ENCODE data around the gene UTF1. TPM values are rescaled to one million over a fixed set of nuclear protein-coding genes. Genes with fewer than 3 reads are reported as not detected.
"Not testable (repeated sequence)": the region's sequence is repeated elsewhere in the genome, so short reads cannot be mapped to it uniquely, and the experiment has no call there.

UTF1 gene
- total RNA-seq, 2 experiments from 2014 or later: not detected

GRCh38 chr10:133217800-133218589, 12.0 kb upstream of the UTF1 start:
- Mint-ChIP-seq H3K4me3 (no peak overlapping the region), H3K4me1 (no peaks in the 10 kb centered on the region), H3K27me3 (peaks cover 4% of the 10 kb centered on the region), H3K9me3 (no peaks in the 10 kb centered on the region), H3K36me3 (ENCODE audit: low read depth) (no peaks in the 10 kb centered on the region), H3K27ac (no peak overlapping the region)
- POLR2A ChIA-PET: no interaction called here
- CTCF ChIA-PET: no interaction called here
- no peak for DNase-seq

DNA sequence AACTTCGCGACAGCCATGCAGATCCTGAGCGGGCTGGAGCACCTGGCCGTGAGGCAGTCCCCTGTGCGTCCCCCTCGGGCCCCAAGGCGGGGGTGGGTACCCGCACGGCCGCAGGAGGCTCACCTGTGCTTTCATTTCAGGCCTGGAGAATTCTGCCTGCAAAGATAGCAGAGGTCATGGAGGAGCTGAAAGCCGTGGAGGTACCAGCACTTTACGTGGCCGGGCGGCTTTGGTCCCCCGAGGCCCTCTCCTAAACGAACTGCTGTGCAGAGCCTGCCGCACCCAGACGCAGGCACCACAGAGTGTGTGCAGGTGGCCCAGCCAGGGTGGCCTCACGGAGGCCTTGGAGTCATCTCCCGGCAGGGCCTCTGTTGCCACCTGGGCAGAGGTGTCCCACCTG, 11.1 kb upstream of the UTF1 start:
- no peak for DNase-seq
- H3K27me3 Mint-ChIP-seq: peaks cover 4% of the 10 kb centered on the region
- POLR2A ChIA-PET: no interaction called here
- no peaks in the 10 kb centered on the region for H3K4me1 Mint-ChIP-seq
- no peak overlapping the region for H3K27ac Mint-ChIP-seq
- H3K9me3 Mint-ChIP-seq: no peaks in the 10 kb centered on the region
- no peaks in the 10 kb centered on the region for H3K36me3 Mint-ChIP-seq (ENCODE audit: low read depth)
- H3K4me3 Mint-ChIP-seq: no peak overlapping the region
- CTCF ChIA-PET: no interaction called here

- H3K9me3 Mint-ChIP-seq: no peaks in the 10 kb centered on the region
- ChIA-PET CTCF (no interaction called here), POLR2A (no interaction called here)
- H3K4me1 Mint-ChIP-seq: peaks cover 3% of the 10 kb centered on the region
- no peak overlapping the region for H3K27ac Mint-ChIP-seq
- H3K4me3 Mint-ChIP-seq: no peak overlapping the region
- no peak for DNase-seq
- no peaks in the 10 kb centered on the region for H3K36me3 Mint-ChIP-seq (ENCODE audit: low read depth)
- H3K27me3 Mint-ChIP-seq: peaks cover 4% of the 10 kb centered on the region
These were observed 10.2 kb upstream of the UTF1 start for GRCh38 chr10:133219782-133220181.

DNA sequence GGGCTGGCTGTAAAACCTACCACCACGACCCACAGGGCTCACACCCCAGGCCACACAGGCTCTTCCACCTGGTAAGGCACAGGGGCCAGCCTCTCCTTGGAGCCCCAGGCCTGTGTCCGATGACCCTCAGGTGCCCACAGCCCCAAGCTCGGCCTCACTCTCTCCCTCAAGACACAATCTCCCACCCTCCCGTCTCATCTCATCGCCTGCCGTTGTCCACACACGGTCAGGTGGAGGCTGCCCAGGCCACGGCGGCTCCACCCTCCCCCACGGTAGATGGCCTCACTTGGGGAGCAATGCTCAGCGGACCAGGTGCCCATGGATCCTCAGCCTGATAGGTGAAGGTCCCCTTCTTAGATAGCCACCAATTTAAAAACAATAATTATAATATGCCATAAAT, 8.7 kb upstream of the UTF1 start:
- ChIA-PET POLR2A (no interaction called here), CTCF (no interaction called here)
- Mint-ChIP-seq H3K4me1 (peaks cover 16% of the 10 kb centered on the region), H3K9me3 (no peaks in the 10 kb centered on the region), H3K27ac (no peak overlapping the region), H3K27me3 (peaks cover 4% of the 10 kb centered on the region), H3K4me3 (no peak overlapping the region), H3K36me3 (ENCODE audit: low read depth) (no peaks in the 10 kb centered on the region)
- no peak for DNase-seq

- H3K27me3 Mint-ChIP-seq; CTCF ChIA-PET; H3K9me3 Mint-ChIP-seq; H3K4me3 Mint-ChIP-seq; H3K36me3 Mint-ChIP-seq (ENCODE audit: low read depth); POLR2A ChIA-PET; H3K27ac Mint-ChIP-seq; DNase-seq: not testable (repeated sequence)
- peaks cover 20% of the 10 kb centered on the region for H3K4me1 Mint-ChIP-seq
These were observed 8.3 kb upstream of the UTF1 start for GRCh38 chr10:133221756-133222155.

DNA sequence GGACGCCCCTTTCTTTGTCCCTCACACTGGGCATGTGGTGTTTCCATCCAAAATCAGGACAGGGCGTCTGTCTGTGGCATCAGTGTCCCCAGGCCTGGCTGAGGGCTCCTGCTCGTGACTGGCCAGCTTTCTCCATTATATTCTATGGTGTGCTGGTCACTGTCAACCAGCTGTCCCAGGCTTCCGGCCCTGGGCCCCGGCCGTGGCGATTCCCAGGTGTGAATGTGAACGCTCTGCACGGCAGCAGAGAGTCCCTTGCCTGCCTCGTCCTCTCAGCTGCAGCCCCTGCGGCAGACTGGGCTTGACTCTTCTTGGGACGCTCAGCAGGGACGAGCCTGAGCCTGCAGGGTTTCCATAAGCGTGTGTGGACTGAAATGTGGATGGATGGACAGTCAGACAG, 5.9 kb upstream of the UTF1 start:
- peak overlapping the region; percentile 25 for H3K27ac Mint-ChIP-seq
- CTCF ChIA-PET: interaction anchor here (1.6 kb wide), 1 partner anchor 13 kb away, joined by 3 read pairs; no protein-coding TSS in a partner anchor
- H3K4me3 Mint-ChIP-seq: no peak overlapping the region
- H3K4me1 Mint-ChIP-seq: peaks cover 27% of the 10 kb centered on the region
- no peaks in the 10 kb centered on the region for H3K36me3 Mint-ChIP-seq (ENCODE audit: low read depth)
- H3K27me3 Mint-ChIP-seq: peaks cover 24% of the 10 kb centered on the region
- H3K9me3 Mint-ChIP-seq: no peaks in the 10 kb centered on the region
- POLR2A ChIA-PET: no interaction called here
- DNase-seq: no peak

- Mint-ChIP-seq H3K9me3 (no peaks in the 10 kb centered on the region), H3K27ac (peak overlapping the region; percentile 68), H3K27me3 (peaks cover 30% of the 10 kb centered on the region), H3K4me1 (peaks cover 30% of the 10 kb centered on the region), H3K4me3 (peak overlapping the region; percentile 62), H3K36me3 (ENCODE audit: low read depth) (no peaks in the 10 kb centered on the region)
- DNase-seq: no peak
- POLR2A ChIA-PET: no interaction called here
- CTCF ChIA-PET: interaction anchor here (0.7 to 1.6 kb wide), 6 partner anchors 9 to 214 kb away, joined by 3 read pairs; no protein-coding TSS in a partner anchor
These were observed 5.2 kb upstream of the UTF1 start for GRCh38 chr10:133224756-133225372.

GRCh38 chr10:133225707-133226191, 4.3 kb upstream of the UTF1 start:
- Mint-ChIP-seq H3K36me3 (ENCODE audit: low read depth) (no peaks in the 10 kb centered on the region), H3K27ac (peak overlapping the region; percentile 82), H3K4me1 (peaks cover 30% of the 10 kb centered on the region), H3K9me3 (no peaks in the 10 kb centered on the region), H3K4me3 (peak overlapping the region; percentile 62), H3K27me3 (peaks cover 32% of the 10 kb centered on the region)
- peak; percentile 24 for DNase-seq
- ChIA-PET CTCF (interaction anchor here (0.7 to 1.3 kb wide), 3 partner anchors 8 to 213 kb away, joined by 3 read pairs; no protein-coding TSS in a partner anchor), POLR2A (no interaction called here)

GRCh38 chr10:133226251-133226808, 3.7 kb upstream of the UTF1 start:
- Mint-ChIP-seq H3K4me1 (peaks cover 30% of the 10 kb centered on the region), H3K27ac (peak overlapping the region; percentile 82), H3K9me3 (no peaks in the 10 kb centered on the region), H3K36me3 (ENCODE audit: low read depth) (no peaks in the 10 kb centered on the region), H3K4me3 (peak overlapping the region; percentile 62), H3K27me3 (peaks cover 31% of the 10 kb centered on the region)
- CTCF ChIA-PET: interaction anchor here (0.9 to 1.1 kb wide), 2 partner anchors 28 to 81 kb away, joined by 3 to 4 read pairs; no protein-coding TSS in a partner anchor
- DNase-seq: peak; percentile 32
- POLR2A ChIA-PET: no interaction called here

- ChIA-PET POLR2A (no interaction called here), CTCF (no interaction called here)
- H3K4me3 Mint-ChIP-seq: no peak overlapping the region
- H3K27me3 Mint-ChIP-seq: peaks cover 39% of the 10 kb centered on the region
- H3K27ac Mint-ChIP-seq: no peak overlapping the region
- no peak for DNase-seq
- no peaks in the 10 kb centered on the region for H3K36me3 Mint-ChIP-seq (ENCODE audit: low read depth)
- peaks cover 32% of the 10 kb centered on the region for H3K4me1 Mint-ChIP-seq
- H3K9me3 Mint-ChIP-seq: no peaks in the 10 kb centered on the region
These were observed 2.8 kb upstream of the UTF1 start for GRCh38 chr10:133227256-133227655.

GRCh38 chr10:133229265-133230043, 563 bp upstream of the UTF1 start:
- Mint-ChIP-seq H3K4me1 (peaks cover 31% of the 10 kb centered on the region), H3K36me3 (ENCODE audit: low read depth) (no peaks in the 10 kb centered on the region), H3K27ac (no peak overlapping the region), H3K27me3 (peaks cover 59% of the 10 kb centered on the region), H3K9me3 (no peaks in the 10 kb centered on the region), H3K4me3 (peak overlapping the region; percentile 19)
- no peak for DNase-seq
- POLR2A ChIA-PET: no interaction called here
- CTCF ChIA-PET: interaction anchor here (0.7 kb wide), 1 partner anchor 29 kb away, joined by 3 read pairs; no protein-coding TSS in a partner anchor

DNA sequence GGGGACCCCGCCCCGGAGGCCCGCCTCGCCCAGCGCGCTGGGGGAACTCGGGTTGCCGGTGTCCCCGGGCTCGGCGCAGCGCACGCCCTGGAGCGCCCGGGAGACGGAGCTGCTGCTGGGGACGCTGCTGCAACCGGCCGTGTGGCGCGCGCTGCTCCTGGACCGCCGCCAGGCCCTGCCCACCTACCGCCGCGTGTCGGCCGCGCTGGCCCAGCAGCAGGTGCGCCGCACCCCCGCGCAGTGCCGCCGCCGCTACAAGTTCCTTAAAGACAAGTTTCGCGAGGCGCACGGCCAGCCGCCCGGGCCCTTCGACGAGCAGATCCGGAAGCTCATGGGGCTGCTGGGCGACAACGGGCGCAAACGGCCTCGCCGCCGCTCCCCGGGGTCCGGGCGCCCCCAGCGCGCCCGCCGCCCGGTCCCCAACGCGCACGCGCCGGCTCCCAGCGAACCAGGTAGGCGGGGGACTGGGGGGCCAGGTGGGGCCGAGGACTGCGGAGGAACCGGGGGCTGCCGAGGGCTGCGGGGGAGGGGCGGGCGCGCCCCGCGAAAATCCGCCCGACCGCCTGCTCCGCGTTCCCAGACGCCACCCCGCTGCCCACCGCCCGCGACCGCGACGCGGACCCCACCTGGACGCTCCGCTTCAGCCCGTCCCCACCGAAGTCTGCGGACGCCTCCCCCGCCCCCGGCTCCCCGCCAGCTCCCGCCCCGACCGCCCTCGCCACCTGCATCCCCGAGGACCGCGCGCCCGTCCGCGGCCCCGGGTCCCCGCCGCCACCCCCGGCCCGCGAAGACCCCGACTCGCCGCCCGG, 574 bp downstream of the UTF1 start:
- no peaks in the 10 kb centered on the region for H3K36me3 Mint-ChIP-seq (ENCODE audit: low read depth)
- ChIA-PET CTCF (interaction anchor here (1.2 kb wide), 1 partner anchor 99 kb away, joined by 3 read pairs; no protein-coding TSS in a partner anchor), POLR2A (no interaction called here)
- H3K27me3 Mint-ChIP-seq: peaks cover 64% of the 10 kb centered on the region
- peaks cover 28% of the 10 kb centered on the region for H3K4me1 Mint-ChIP-seq
- H3K4me3 Mint-ChIP-seq: no peak overlapping the region
- no peak overlapping the region for H3K27ac Mint-ChIP-seq
- DNase-seq: no peak
- no peaks in the 10 kb centered on the region for H3K9me3 Mint-ChIP-seq

Measured in activated CD4-positive, alpha-beta T cell treated with anti-CD3 and anti-CD28 coated beads, Interleukin-2, amount 10 ng/mL, durations not matched to agents 7 days and 5 days (primary cell).